Measurements from ENCODE around the gene ACTL7A.

The ACTL7A gene

DNA sequence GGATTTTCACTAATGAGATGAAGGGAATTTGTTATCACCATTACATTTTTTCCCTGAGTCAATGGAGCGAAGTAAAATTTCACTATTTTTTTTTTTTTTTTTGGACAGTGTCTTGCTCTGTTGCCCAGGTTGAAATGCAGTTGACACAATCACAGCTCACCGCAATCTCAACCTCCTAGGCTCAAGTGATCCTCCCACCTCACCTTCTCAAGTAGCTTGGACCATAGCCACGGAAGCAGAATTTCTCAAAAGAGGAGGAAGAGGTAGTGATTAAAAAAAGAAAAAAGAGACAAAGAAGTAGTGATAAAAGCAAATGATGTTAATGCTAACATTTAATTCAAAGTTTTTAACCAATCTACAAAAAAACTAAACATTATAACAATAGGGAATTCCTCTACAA, 42.1 kb downstream of the ACTL7A start:
- Histone ChIP-seq H3K9me3 (ENCODE audit: insufficient read depth, low read depth, low read length) (no peaks in the 10 kb centered on the region), H3K36me3 (ENCODE audit: control insufficient read depth in 1 of 2, insufficient read depth in 2 of 2, low read length in 2 of 2) (peaks cover 4 to 30% of the 10 kb centered on the region in 2 experiments), H3K14ac (ENCODE audit: low read length) (no peak overlapping the region), H4K91ac (ENCODE audit: low read depth, low read length) (no peak overlapping the region), H2AK5ac (ENCODE audit: low read length) (no peak overlapping the region), H4K12ac (ENCODE audit: low read depth, low read length) (no peak overlapping the region), H3K9ac (ENCODE audit: low read length) (no peak overlapping the region), H3K4me2 (ENCODE audit: low read length) (no peak overlapping the region), H3K23ac (ENCODE audit: low read length) (no peak overlapping the region), H3K4me3 (ENCODE audit: low read depth, low read length) (no peak overlapping the region), H4K8ac (ENCODE audit: low read depth, low read length) (no peak overlapping the region), H3K4me1 (ENCODE audit: control insufficient read depth in 1 of 2, insufficient read depth in 2 of 2, low read length in 2 of 2) (no peaks in the 10 kb centered on the region), H3K27me3 (ENCODE audit: insufficient read depth, low read length) (no peaks in the 10 kb centered on the region), H3K18ac (ENCODE audit: low read length) (no peak overlapping the region), H2BK12ac (ENCODE audit: low read length) (no peak overlapping the region), H3K4ac (ENCODE audit: low read depth, low read length) (no peak overlapping the region), H3K27ac (ENCODE audit: low read depth, low read length) (no peak overlapping the region), H2BK120ac (ENCODE audit: insufficient read depth, low read length, poor library complexity) (no peak overlapping the region), H3K79me1 (ENCODE audit: low read length) (no peaks in the 10 kb centered on the region), H3K79me2 (ENCODE audit: control insufficient read depth, insufficient read depth, low read length, poor library complexity) (no peaks in the 10 kb centered on the region), H2BK5ac (ENCODE audit: low read depth, low read length, poor library complexity) (no peak overlapping the region), H2AFZ (ENCODE audit: insufficient read depth, low read length, poor library complexity) (no peak overlapping the region)
- no CpG with 5 or more reads among the region's 3 CpGs for WGBS (ENCODE audit: extremely low coverage, insufficient coverage, insufficient read length)
- DNase-seq, result no peak

- Histone ChIP-seq H3K14ac (ENCODE audit: low read length) (no peak overlapping the region), H3K4me3 (ENCODE audit: low read depth, low read length) (no peak overlapping the region), H2BK5ac (ENCODE audit: low read depth, low read length, poor library complexity) (no peak overlapping the region), H3K4ac (ENCODE audit: low read depth, low read length) (no peak overlapping the region), H3K27me3 (ENCODE audit: insufficient read depth, low read length) (no peaks in the 10 kb centered on the region), H2BK12ac (ENCODE audit: low read length) (no peak overlapping the region), H2BK120ac (ENCODE audit: insufficient read depth, low read length, poor library complexity) (no peak overlapping the region), H2AK5ac (ENCODE audit: low read length) (no peak overlapping the region), H3K36me3 (ENCODE audit: control insufficient read depth in 1 of 2, insufficient read depth in 2 of 2, low read length in 2 of 2) (peaks cover 2 to 28% of the 10 kb centered on the region in 2 experiments), H4K12ac (ENCODE audit: low read depth, low read length) (no peak overlapping the region), H3K4me2 (ENCODE audit: low read length) (no peak overlapping the region), H3K23ac (ENCODE audit: low read length) (no peak overlapping the region), H3K9me3 (ENCODE audit: insufficient read depth, low read depth, low read length) (no peaks in the 10 kb centered on the region), H3K18ac (ENCODE audit: low read length) (no peak overlapping the region), H3K79me2 (ENCODE audit: control insufficient read depth, insufficient read depth, low read length, poor library complexity) (no peaks in the 10 kb centered on the region), H4K8ac (ENCODE audit: low read depth, low read length) (no peak overlapping the region), H3K9ac (ENCODE audit: low read length) (no peak overlapping the region), H3K4me1 (ENCODE audit: control insufficient read depth in 1 of 2, insufficient read depth in 2 of 2, low read length in 2 of 2) (no peaks in the 10 kb centered on the region), H3K79me1 (ENCODE audit: low read length) (no peaks in the 10 kb centered on the region), H3K27ac (ENCODE audit: low read depth, low read length) (no peak overlapping the region), H2AFZ (ENCODE audit: insufficient read depth, low read length, poor library complexity) (no peak overlapping the region), H4K91ac (ENCODE audit: low read depth, low read length) (no peak overlapping the region)
- DNase-seq, result no peak
- no CpG with 5 or more reads among the region's 2 CpGs for WGBS (ENCODE audit: extremely low coverage, insufficient coverage, insufficient read length)
Observed at GRCh38 chr9:108905494-108905893, 43.4 kb downstream of the ACTL7A start.

- no peak overlapping the region for H2BK120ac ChIP-seq (ENCODE audit: insufficient read depth, low read length, poor library complexity)
- no peak overlapping the region for H4K12ac ChIP-seq (ENCODE audit: low read depth, low read length)
- H3K9me3 ChIP-seq (ENCODE audit: insufficient read depth, low read depth, low read length), result no peaks in the 10 kb centered on the region
- H3K79me1 ChIP-seq (ENCODE audit: low read length), result no peaks in the 10 kb centered on the region
- H4K8ac ChIP-seq (ENCODE audit: low read depth, low read length), result no peak overlapping the region
- H3K14ac ChIP-seq (ENCODE audit: low read length), result no peak overlapping the region
- no peak overlapping the region for H3K18ac ChIP-seq (ENCODE audit: low read length)
- H3K4me2 ChIP-seq (ENCODE audit: low read length), result no peak overlapping the region
- no peak overlapping the region for H2AFZ ChIP-seq (ENCODE audit: insufficient read depth, low read length, poor library complexity)
- no peaks in the 10 kb centered on the region for H3K79me2 ChIP-seq (ENCODE audit: control insufficient read depth, insufficient read depth, low read length, poor library complexity)
- H2AK5ac ChIP-seq (ENCODE audit: low read length), result no peak overlapping the region
- H3K4me3 ChIP-seq (ENCODE audit: low read depth, low read length), result no peak overlapping the region
- no peak overlapping the region for H3K27ac ChIP-seq (ENCODE audit: low read depth, low read length)
- no peak overlapping the region for H2BK5ac ChIP-seq (ENCODE audit: low read depth, low read length, poor library complexity)
- no peak overlapping the region for H3K23ac ChIP-seq (ENCODE audit: low read length)
- H2BK12ac ChIP-seq (ENCODE audit: low read length), result no peak overlapping the region
- DNase-seq, result no peak
- H3K4me1 ChIP-seq (ENCODE audit: control insufficient read depth in 1 of 2, insufficient read depth in 2 of 2, low read length in 2 of 2), result no peaks in the 10 kb centered on the region
- H4K91ac ChIP-seq (ENCODE audit: low read depth, low read length), result no peak overlapping the region
- H3K9ac ChIP-seq (ENCODE audit: low read length), result no peak overlapping the region
- H3K4ac ChIP-seq (ENCODE audit: low read depth, low read length), result no peak overlapping the region
- H3K27me3 ChIP-seq (ENCODE audit: insufficient read depth, low read length), result no peaks in the 10 kb centered on the region
- H3K36me3 ChIP-seq (ENCODE audit: control insufficient read depth in 1 of 2, insufficient read depth in 2 of 2, low read length in 2 of 2), result peaks cover 11 to 30% of the 10 kb centered on the region in 2 experiments
Observed at GRCh38 chr9:108910402-108910801, 48.3 kb downstream of the ACTL7A start.

- Histone ChIP-seq H3K9me3 (ENCODE audit: insufficient read depth, low read depth, low read length) (no peaks in the 10 kb centered on the region), H3K23ac (ENCODE audit: low read length) (no peak overlapping the region), H2BK120ac (ENCODE audit: insufficient read depth, low read length, poor library complexity) (no peak overlapping the region), H3K4me2 (ENCODE audit: low read length) (no peak overlapping the region), H3K4ac (ENCODE audit: low read depth, low read length) (no peak overlapping the region), H2BK12ac (ENCODE audit: low read length) (no peak overlapping the region), H3K27ac (ENCODE audit: low read depth, low read length) (no peak overlapping the region), H3K79me2 (ENCODE audit: control insufficient read depth, insufficient read depth, low read length, poor library complexity) (no peaks in the 10 kb centered on the region), H3K79me1 (ENCODE audit: low read length) (no peaks in the 10 kb centered on the region), H3K4me3 (ENCODE audit: low read depth, low read length) (no peak overlapping the region), H3K9ac (ENCODE audit: low read length) (no peak overlapping the region), H3K36me3 (ENCODE audit: control insufficient read depth in 1 of 2, insufficient read depth in 2 of 2, low read length in 2 of 2) (peaks cover 11 to 31% of the 10 kb centered on the region in 2 experiments), H4K91ac (ENCODE audit: low read depth, low read length) (no peak overlapping the region), H2BK5ac (ENCODE audit: low read depth, low read length, poor library complexity) (no peak overlapping the region), H3K14ac (ENCODE audit: low read length) (no peak overlapping the region), H4K12ac (ENCODE audit: low read depth, low read length) (no peak overlapping the region), H3K18ac (ENCODE audit: low read length) (no peak overlapping the region), H2AK5ac (ENCODE audit: low read length) (no peak overlapping the region), H3K4me1 (ENCODE audit: control insufficient read depth in 1 of 2, insufficient read depth in 2 of 2, low read length in 2 of 2) (no peaks in the 10 kb centered on the region), H2AFZ (ENCODE audit: insufficient read depth, low read length, poor library complexity) (no peak overlapping the region), H4K8ac (ENCODE audit: low read depth, low read length) (no peak overlapping the region), H3K27me3 (ENCODE audit: insufficient read depth, low read length) (no peaks in the 10 kb centered on the region)
- no peak for DNase-seq
- no CpG with 5 or more reads among the region's 2 CpGs for WGBS (ENCODE audit: extremely low coverage, insufficient coverage, insufficient read length)
Observed at GRCh38 chr9:108910914-108911313, 48.8 kb downstream of the ACTL7A start.

All from trophoblast cell (in vitro differentiated cells and primary cell).